Coronary artery (tissue), 2 donors: ENCODE measurements around the gene COG8.
"Not testable (repeated sequence)": the region's sequence is repeated elsewhere in the genome, so short reads cannot be mapped to it uniquely, and the experiment has no call there.

Experiments
- DNase-seq: peaks from one replicate; pipeline ENCODE4 v3.0.0-alpha.2; 2017; ENCODE audit warnings: low spot score
- H3K27ac ChIP-seq, 2 donors: fragments of 200-600 bp; sonication (generic); one replicate each; pipeline ENCODE4 v1.5.1; 2016 to 2019
- H3K4me3 ChIP-seq: fragments of 200-600 bp; sonication (generic); 2 replicates; pipeline ENCODE4 v1.5.1; 2016; ENCODE audit warnings: mild to moderate bottlenecking, moderate library complexity
- TF ChIP-seq, protein P1 (sequence below): fragments of 200-600 bp; sonication (generic); IDR thresholded peaks from one replicate; pipeline ENCODE4 v1.5.1; 2019; ENCODE audit warnings: antibody characterized with exemption

COG8 gene

DNA sequence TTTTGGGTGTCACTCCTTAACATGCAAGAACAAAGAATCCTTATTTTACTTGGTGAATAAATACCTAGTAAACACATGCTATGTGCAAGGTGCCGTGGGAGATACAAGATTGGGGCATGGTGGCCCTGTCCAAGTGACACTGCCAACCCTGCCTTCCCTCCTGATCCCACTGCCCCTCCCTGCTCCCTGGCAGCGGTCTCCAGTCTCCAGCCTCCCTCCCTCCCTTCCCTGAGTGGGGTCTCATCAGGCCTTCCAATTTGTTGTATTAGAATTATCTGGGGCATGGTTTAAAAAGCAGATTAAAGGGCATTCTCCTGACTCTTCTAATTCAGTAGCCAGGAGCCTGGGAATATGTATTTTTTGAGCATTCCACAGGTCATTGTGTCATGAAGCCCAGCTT is 24.7 kb upstream of the COG8 start:
- DNase-seq: no peak
- TF ChIP-seq, protein P1, sequence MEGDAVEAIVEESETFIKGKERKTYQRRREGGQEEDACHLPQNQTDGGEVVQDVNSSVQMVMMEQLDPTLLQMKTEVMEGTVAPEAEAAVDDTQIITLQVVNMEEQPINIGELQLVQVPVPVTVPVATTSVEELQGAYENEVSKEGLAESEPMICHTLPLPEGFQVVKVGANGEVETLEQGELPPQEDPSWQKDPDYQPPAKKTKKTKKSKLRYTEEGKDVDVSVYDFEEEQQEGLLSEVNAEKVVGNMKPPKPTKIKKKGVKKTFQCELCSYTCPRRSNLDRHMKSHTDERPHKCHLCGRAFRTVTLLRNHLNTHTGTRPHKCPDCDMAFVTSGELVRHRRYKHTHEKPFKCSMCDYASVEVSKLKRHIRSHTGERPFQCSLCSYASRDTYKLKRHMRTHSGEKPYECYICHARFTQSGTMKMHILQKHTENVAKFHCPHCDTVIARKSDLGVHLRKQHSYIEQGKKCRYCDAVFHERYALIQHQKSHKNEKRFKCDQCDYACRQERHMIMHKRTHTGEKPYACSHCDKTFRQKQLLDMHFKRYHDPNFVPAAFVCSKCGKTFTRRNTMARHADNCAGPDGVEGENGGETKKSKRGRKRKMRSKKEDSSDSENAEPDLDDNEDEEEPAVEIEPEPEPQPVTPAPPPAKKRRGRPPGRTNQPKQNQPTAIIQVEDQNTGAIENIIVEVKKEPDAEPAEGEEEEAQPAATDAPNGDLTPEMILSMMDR: no peak
- no peak overlapping the region for H3K27ac ChIP-seq
- no peak overlapping the region for H3K4me3 ChIP-seq

DNA sequence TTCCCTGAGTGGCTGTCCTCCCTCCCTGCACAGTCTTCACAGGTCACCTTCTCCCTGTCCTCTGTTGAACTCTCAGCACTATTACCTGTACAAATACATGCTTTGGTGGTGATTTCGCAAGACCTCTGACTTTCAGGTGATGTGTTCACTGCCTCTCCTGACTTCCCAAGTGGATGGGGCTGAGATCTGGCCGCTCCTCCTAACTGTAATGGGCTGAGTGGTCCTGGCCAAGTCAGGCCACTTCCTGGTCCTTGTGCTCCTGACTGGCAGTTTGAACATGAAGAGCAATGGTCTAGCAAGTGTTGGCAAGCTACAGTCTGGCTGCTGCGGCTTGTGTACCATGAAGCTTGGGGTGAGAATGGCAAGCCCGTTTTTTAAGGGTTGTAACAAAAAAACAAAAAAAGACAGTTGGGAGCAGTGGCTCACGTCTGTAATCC is 23.9 kb upstream of the COG8 start:
- no peak overlapping the region for H3K4me3 ChIP-seq
- DNase-seq: no peak
- H3K27ac ChIP-seq: no peak overlapping the region
- TF ChIP-seq, protein P1: no peak

DNA sequence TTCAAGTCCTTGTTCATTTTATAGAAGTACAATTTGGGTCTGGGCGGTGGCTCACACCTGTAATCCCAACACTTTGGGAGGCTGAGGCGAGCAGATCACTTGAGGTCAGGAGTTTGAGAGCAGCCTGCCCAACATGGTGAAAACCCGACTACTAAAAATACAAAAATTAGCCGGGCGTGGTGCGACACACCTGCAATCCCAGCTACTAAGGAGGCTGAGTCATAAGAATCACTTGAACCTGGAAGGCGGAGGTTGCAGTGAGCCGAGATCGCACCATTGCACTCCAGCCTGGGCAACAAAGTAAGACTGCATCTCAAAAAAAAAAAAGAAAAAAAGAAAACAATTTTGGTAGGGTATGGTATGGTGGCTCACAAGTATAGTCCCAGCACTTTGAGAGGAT is 20.7 kb upstream of the COG8 start:
- H3K27ac ChIP-seq, DNase-seq, H3K4me3 ChIP-seq: not testable (repeated sequence)

DNA sequence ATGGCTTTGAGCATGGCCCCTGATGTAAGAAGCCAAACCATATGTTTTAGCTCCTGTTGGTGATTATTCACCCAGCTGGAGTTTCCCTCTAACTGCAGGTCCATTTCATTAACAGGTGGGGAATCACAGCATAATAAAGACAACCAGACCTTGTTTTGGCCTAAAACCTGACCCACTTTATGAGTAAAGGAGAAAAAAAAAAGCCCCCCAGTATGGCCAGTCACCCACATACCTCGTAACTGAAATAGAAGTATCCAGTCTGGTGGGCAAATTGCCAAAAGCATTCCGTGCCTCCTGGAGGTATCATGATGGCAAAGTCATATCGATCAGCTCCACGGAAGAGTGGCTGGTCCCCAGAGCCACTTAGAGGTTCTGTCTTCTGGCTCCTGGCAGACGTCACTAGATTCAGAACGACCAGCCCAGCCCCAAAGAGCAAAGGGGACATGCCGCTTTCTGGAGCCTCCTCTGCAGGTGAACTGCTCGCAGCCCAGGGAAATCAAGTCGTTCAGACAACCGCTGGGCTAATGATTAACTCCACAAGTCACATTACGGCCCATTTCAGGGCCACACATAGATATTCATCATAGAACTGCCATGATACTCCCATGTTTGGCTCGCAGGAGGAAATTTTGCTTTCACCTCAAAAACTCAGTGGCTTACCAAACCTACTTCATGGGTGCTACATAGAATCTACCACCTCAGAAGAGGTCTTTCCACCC is 12.1 kb upstream of the COG8 start, which contains the start of gene TMED6:
Gene TMED6 (minus strand): TSS at position 478 of the 719 bp plus-strand sequence. CDS start 33 bp downstream, at position 445.
- no peak within 1 kb of the TSS for H3K4me3 ChIP-seq
- TF ChIP-seq, protein P1: no peak
- no peak within 1 kb of the TSS for H3K27ac ChIP-seq
- no peak for DNase-seq

DNA sequence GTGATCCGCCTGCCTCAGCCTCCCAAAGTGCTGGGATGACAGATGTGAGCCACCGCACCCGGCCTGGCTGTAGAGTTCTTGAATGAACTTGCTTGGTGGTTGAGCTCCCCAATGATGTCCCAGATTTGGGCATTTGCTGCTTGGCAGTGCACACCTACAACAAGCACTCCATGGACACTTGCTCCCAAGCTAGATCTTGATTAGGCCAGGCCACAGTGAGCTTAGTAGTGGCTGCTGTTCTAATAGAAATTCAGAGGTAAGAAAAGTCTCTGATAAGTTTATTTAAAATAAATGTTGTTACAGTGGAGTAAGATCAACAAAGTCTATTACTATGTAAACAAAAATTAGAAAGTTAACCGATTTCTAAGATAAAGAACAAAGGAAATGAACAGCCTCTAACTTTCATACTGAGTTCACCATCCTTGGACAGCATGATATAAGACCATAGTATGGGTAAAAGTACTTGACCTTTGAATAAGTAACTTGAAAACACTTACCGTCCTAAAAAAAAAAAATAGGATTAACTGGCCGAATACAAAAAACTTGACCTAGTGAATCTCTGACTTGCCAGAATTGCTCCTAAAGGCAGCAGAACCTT is 11.3 kb upstream of the COG8 start:
- no peak for DNase-seq
- no peak overlapping the region for H3K4me3 ChIP-seq
- TF ChIP-seq, protein P1: no peak
- H3K27ac ChIP-seq: no peak overlapping the region

DNA sequence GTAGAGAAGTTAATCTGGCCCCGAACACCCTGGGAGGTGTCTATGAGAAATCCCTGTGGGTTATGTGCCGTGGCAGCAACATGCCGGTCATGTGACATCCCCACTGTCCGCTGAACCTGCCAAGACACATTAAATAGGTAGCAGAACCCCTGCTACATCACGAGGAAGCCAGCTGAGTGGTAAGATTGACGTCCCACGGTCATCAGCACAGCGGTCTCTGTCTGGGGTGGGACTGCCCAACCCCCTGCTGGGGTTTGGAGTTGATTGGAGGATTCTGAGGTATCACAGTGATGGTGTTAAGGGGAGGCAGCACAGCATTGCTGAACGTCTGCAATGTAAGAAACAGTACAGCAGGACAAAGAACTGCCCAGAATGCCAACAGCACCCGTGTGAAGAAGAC is 10.2 kb upstream of the COG8 start:
- TF ChIP-seq, protein P1: no peak
- Histone ChIP-seq H3K4me3 (no peak overlapping the region), H3K27ac (no peak overlapping the region)
- no peak for DNase-seq

DNA sequence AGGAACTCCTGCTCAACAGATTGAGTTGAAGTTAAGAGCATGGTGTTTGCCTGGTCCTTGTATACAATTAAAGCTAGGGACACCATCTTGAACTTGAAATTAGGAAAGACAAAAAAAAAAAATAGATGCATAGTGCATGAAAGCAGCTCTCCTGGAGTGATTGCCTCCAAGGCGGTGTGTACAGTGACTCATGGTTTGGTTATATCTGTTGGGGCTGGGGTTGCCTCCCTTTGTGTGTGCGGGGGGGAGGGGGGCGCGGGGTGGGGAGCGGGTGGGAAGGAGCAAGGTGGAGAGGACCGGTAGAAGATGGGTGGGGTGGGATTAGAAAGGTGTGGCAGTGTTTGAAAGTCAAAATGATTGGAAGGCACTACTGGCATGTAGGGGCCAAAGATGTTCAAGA is 8.9 kb upstream of the COG8 start:
- Histone ChIP-seq H3K4me3 (no peak overlapping the region), H3K27ac (no peak overlapping the region)
- TF ChIP-seq, protein P1: no peak
- DNase-seq: no peak
